BJ (cell line): ENCODE results near the gene RHCG. TPM values are rescaled to one million over a fixed set of nuclear protein-coding genes. Genes with fewer than 3 reads are reported as not detected.

Source experiments
- CTCF ChIA-PET: fragments of 350-600 bp; formaldehyde crosslinking; extraction: SDS; loops from one replicate; lab custom pipeline; 2021; ENCODE audit warnings: antibody characterized with exemption, inconsistent platforms; lab: Yijun Ruan, JAX
- POLR2A ChIA-PET: fragments of 300-600 bp; sonication (Branson Sonifier 250); formaldehyde crosslinking; extraction: SDS; loops from one replicate; lab custom pipeline; 2021; ENCODE audit warnings: antibody characterized with exemption; lab: Charles Lee
- DNase-seq: peaks from one replicate; pipeline ENCODE4 v3.0.0-alpha.2; 2011; ENCODE audit warnings: low read depth
- H3K27me3 ChIP-seq: 2 replicates; pipeline ENCODE4 v1.6.0; 2011; ENCODE audit warnings: low read length; ENCODE audit not compliant: control insufficient read depth, insufficient read depth
- H3K36me3 ChIP-seq: 2 replicates; pipeline ENCODE4 v1.5.1; 2011; ENCODE audit warnings: low read length; ENCODE audit not compliant: control insufficient read depth, insufficient read depth
- H3K4me3 ChIP-seq: 2 replicates; pipeline ENCODE4 v1.5.1; 2011; ENCODE audit warnings: low read depth, mild to moderate bottlenecking, control low read depth, low read length
- CTCF ChIP-seq: IDR thresholded peaks from 2 replicates; pipeline ENCODE4 v1.5.1; 2011; ENCODE audit warnings: low read depth, mild to moderate bottlenecking, control low read depth, inconsistent platforms, low read length, moderate library complexity; ENCODE audit not compliant: insufficient read depth
- polyA plus RNA-seq: library from polyadenylated mRNA; depleted of rRNA; stranded (reverse); fragments of >200 nt; gene quantifications from 2 replicates; pipeline ENCODE4 v1.2.3, GENCODE V29; 2011; rRNA removed

The RHCG gene
- polyA plus RNA-seq, 1 experiment: not detected

- TF ChIP-seq CTCF: no peak
- CTCF ChIA-PET: interaction anchor here (0.7 to 4.6 kb wide), 11 partner anchors 9 to 222 kb away, joined by 3 to 164 read pairs (median 7); no protein-coding TSS in a partner anchor
- POLR2A ChIA-PET: no interaction called here
- H3K27me3 ChIP-seq: peaks cover 9% of the 10 kb centered on the region
- H3K36me3 ChIP-seq: no peaks in the 10 kb centered on the region
- no peak for DNase-seq
- H3K4me3 ChIP-seq: no peak overlapping the region
Measured at GRCh38 chr15:89429023-89429422, 67.4 kb downstream of the RHCG start.

- Histone ChIP-seq H3K4me3 (no peak overlapping the region), H3K27me3 (peaks cover 11% of the 10 kb centered on the region), H3K36me3 (no peaks in the 10 kb centered on the region)
- POLR2A ChIA-PET: no interaction called here
- CTCF ChIA-PET: interaction anchor here (0.7 to 4.6 kb wide), 8 partner anchors 10 to 71 kb away, joined by 3 to 164 read pairs (median 7); no protein-coding TSS in a partner anchor
- TF ChIP-seq CTCF: no peak
- no peak for DNase-seq
Measured at GRCh38 chr15:89428246-89428645, 68.1 kb downstream of the RHCG start.

GRCh38 chr15:89426500-89426899 is 69.9 kb downstream of the RHCG start:
- no peak for TF ChIP-seq CTCF
- no peak overlapping the region for H3K4me3 ChIP-seq
- CTCF ChIA-PET: interaction anchor here (4.6 kb wide), 1 partner anchor 69 kb away, joined by 164 read pairs; no protein-coding TSS in a partner anchor
- H3K36me3 ChIP-seq: no peaks in the 10 kb centered on the region
- DNase-seq: no peak
- H3K27me3 ChIP-seq: peaks cover 6% of the 10 kb centered on the region
- POLR2A ChIA-PET: no interaction called here

GRCh38 chr15:89423981-89424380 is 72.4 kb downstream of the RHCG start:
- CTCF ChIA-PET: interaction anchor here (1.3 to 3.3 kb wide), 2 partner anchors 10 to 65 kb away, joined by 3 to 29 read pairs; no protein-coding TSS in a partner anchor
- no peak for TF ChIP-seq CTCF
- DNase-seq: no peak
- Histone ChIP-seq H3K36me3 (no peaks in the 10 kb centered on the region), H3K27me3 (peaks cover 12% of the 10 kb centered on the region), H3K4me3 (no peak overlapping the region)
- POLR2A ChIA-PET: no interaction called here

Other genes starting within 250 kb of the RHCG start
- 13.9 and 17.6 TPM in 2 replicates for gene POLG, start 161.8 kb downstream of the RHCG start, polyA plus RNA-seq
- gene TICRR, start 78.9 kb upstream of the RHCG start, polyA plus RNA-seq: 1.5 and 2.4 TPM in 2 replicates
- 5.4 and 7.5 TPM in 2 replicates for gene KIF7, start 158.9 kb upstream of the RHCG start, polyA plus RNA-seq
- 0.06 and 0.07 TPM in 2 replicates for gene PLIN1, start 182.8 kb upstream of the RHCG start, polyA plus RNA-seq
- 8.5 and 8.9 TPM in 2 replicates for gene PEX11A, start 194.2 kb upstream of the RHCG start, polyA plus RNA-seq
- 0.15 and 0.17 TPM in 2 replicates for gene WDR93, start 194.2 kb upstream of the RHCG start, polyA plus RNA-seq